Measurements from ENCODE around the gene ICOS.

Gene ICOS

GRCh38 chr2:204000446-204000845, 63.9 kb downstream of the ICOS start:
- H3K36me3 ChIP-seq (ENCODE audit: low read length) = no peaks in the 10 kb centered on the region
- H3K27ac ChIP-seq (ENCODE audit: low read depth, low read length) = no peak overlapping the region
- no peaks in the 10 kb centered on the region for H3K9me2 ChIP-seq (replicated peaks; ENCODE audit: insufficient read depth, low read length)
- H3K4me2 ChIP-seq (ENCODE audit: low read depth, low read length, poor library complexity, severe bottlenecking) = no peak overlapping the region
- H2AFZ ChIP-seq (ENCODE audit: low read depth, low read length, severe bottlenecking) = no peak overlapping the region
- H3K79me2 ChIP-seq (ENCODE audit: insufficient read depth, low read length) = no peaks in the 10 kb centered on the region
- H4K20me1 ChIP-seq (ENCODE audit: low read depth, low read length) = no peaks in the 10 kb centered on the region
- no peaks in the 10 kb centered on the region for H3K27me3 ChIP-seq (ENCODE audit: low read length)
- no peak for TF ChIP-seq EZH2phosphoT487 (conservative IDR thresholded peaks at IDR 0.05; ENCODE audit: low read length)
- no peak for TF ChIP-seq CTCF (IDR thresholded peaks at IDR 0.05; ENCODE audit: insufficient read depth, low read length, poor library complexity, severe bottlenecking)
- H3F3A ChIP-seq (ENCODE audit: insufficient read depth) = no peaks in the 10 kb centered on the region
- no peak overlapping the region for H3K9ac ChIP-seq (ENCODE audit: low read length)
- no peak overlapping the region for H3K4me3 ChIP-seq (ENCODE audit: insufficient read depth, low read length, poor library complexity, severe bottlenecking)
- H3K9me3 ChIP-seq (ENCODE audit: insufficient read depth, low read length) = no peaks in the 10 kb centered on the region

DNA sequence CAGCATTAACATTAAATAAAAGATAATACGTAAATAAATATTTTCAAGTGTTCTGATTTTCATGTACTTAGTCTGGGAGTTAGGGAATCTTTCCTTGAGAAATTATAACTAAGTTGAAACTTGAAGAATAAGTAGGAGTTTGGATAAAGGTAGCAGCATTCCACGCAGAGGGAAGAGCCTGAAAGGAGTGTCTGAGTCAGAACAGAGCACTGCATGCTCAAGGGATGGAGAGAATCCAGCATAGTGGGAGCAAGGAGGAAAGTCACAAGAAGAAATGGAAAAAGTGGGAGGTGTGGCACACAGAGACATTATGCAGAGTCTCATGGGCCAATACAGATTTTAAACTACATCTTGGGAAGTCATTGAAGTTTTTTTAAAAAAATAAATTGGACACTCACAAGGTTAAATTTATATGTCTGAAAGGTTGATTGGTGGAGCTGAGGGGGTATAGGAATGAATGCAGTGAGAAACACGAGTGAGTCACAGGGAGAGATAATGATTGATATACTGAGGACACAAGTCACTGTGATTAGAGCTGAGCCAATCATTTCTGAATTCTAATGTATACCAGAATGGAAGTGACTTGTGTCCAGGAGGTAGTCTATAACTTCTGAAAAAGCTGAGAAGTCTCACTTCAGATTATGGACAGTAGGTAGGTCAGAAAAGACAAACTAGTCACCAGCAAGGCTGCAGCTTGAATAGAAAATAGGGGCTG, 66.9 kb downstream of the ICOS start:
- H3K9ac ChIP-seq (ENCODE audit: low read length) = no peak overlapping the region
- no peak overlapping the region for H3K27ac ChIP-seq (ENCODE audit: low read depth, low read length)
- no peaks in the 10 kb centered on the region for H3K27me3 ChIP-seq (ENCODE audit: low read length)
- H3K9me2 ChIP-seq (replicated peaks; ENCODE audit: insufficient read depth, low read length) = no peaks in the 10 kb centered on the region
- no peak overlapping the region for H2AFZ ChIP-seq (ENCODE audit: low read depth, low read length, severe bottlenecking)
- no peak overlapping the region for H3K4me2 ChIP-seq (ENCODE audit: low read depth, low read length, poor library complexity, severe bottlenecking)
- H3F3A ChIP-seq (ENCODE audit: insufficient read depth) = no peaks in the 10 kb centered on the region
- H3K79me2 ChIP-seq (ENCODE audit: insufficient read depth, low read length) = no peaks in the 10 kb centered on the region
- H3K4me3 ChIP-seq (ENCODE audit: insufficient read depth, low read length, poor library complexity, severe bottlenecking) = no peak overlapping the region
- no peaks in the 10 kb centered on the region for H3K36me3 ChIP-seq (ENCODE audit: low read length)
- H3K9me3 ChIP-seq (ENCODE audit: insufficient read depth, low read length) = no peaks in the 10 kb centered on the region
- no peaks in the 10 kb centered on the region for H4K20me1 ChIP-seq (ENCODE audit: low read depth, low read length)
- TF ChIP-seq CTCF (IDR thresholded peaks at IDR 0.05; ENCODE audit: insufficient read depth, low read length, poor library complexity, severe bottlenecking) = no peak
- TF ChIP-seq EZH2phosphoT487 (conservative IDR thresholded peaks at IDR 0.05; ENCODE audit: low read length) = no peak

DNA sequence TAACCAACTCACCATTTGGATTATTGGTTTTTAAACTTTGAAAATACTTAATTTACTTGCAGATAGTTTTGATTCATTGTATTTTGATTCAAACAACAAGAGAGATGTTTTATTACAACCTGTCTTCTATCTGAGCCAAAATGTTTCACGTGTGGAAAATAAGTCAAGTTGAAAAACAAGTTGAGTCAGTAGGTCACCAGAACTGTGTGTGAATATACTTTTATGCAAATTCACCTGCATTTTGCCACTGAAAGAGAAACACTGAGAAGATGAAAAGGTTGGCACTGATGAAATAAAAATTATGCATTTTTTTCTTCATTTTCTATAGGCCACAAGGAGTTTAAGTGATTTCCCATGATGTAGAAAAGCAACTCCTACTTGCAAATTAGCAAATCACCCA, 68.3 kb downstream of the ICOS start:
- Histone ChIP-seq H3K4me3 (ENCODE audit: insufficient read depth, low read length, poor library complexity, severe bottlenecking) (no peak overlapping the region), H3K9me2 (replicated peaks; ENCODE audit: insufficient read depth, low read length) (no peaks in the 10 kb centered on the region), H3K36me3 (ENCODE audit: low read length) (no peaks in the 10 kb centered on the region), H3K27ac (ENCODE audit: low read depth, low read length) (no peak overlapping the region), H3K4me2 (ENCODE audit: low read depth, low read length, poor library complexity, severe bottlenecking) (no peak overlapping the region), H3K9ac (ENCODE audit: low read length) (no peak overlapping the region), H4K20me1 (ENCODE audit: low read depth, low read length) (no peaks in the 10 kb centered on the region), H3F3A (ENCODE audit: insufficient read depth) (no peaks in the 10 kb centered on the region), H3K27me3 (ENCODE audit: low read length) (no peaks in the 10 kb centered on the region), H3K9me3 (ENCODE audit: insufficient read depth, low read length) (no peaks in the 10 kb centered on the region), H3K79me2 (ENCODE audit: insufficient read depth, low read length) (no peaks in the 10 kb centered on the region), H2AFZ (ENCODE audit: low read depth, low read length, severe bottlenecking) (no peak overlapping the region)
- TF ChIP-seq EZH2phosphoT487 (conservative IDR thresholded peaks at IDR 0.05; ENCODE audit: low read length) (no peak), CTCF (IDR thresholded peaks at IDR 0.05; ENCODE audit: insufficient read depth, low read length, poor library complexity, severe bottlenecking) (no peak)

Measured in SU-DHL-6 (cell line).